Measurements from ENCODE around the gene CLDN6.

- TF ChIP-seq EZH2 (IDR thresholded peaks at IDR 0.05; ENCODE audit: insufficient read depth, poor library complexity, severe bottlenecking) (peak; percentile 53), EZH2phosphoT487 (IDR thresholded peaks at IDR 0.05; ENCODE audit: insufficient read depth, low read depth) (no peak)
Observed at GRCh38 chr16:3012246-3012645, 5.7 kb downstream of the CLDN6 start.
